Bone marrow (tissue), 2 donors: ENCODE results near the gene NPAS1.
"Not testable (repeated sequence)": the region's sequence is repeated elsewhere in the genome, so short reads cannot be mapped to it uniquely, and the experiment has no call there.

Source experiments
- DNase-seq, 2 donors: peaks; one replicate each; lab custom pipeline; 2025; lab: John Stamatoyannopoulos, UW

The NPAS1 gene

GRCh38 chr19:47078351-47078750, 58.7 kb downstream of the NPAS1 start:
- not testable (repeated sequence) for DNase-seq

GRCh38 chr19:47081095-47081494, 61.5 kb downstream of the NPAS1 start:
- DNase-seq: no peak

GRCh38 chr19:47082493-47082892, 62.9 kb downstream of the NPAS1 start:
- no peak for DNase-seq

GRCh38 chr19:47084879-47085439, 65.3 kb downstream of the NPAS1 start:
- no peak for DNase-seq

GRCh38 chr19:47086280-47086679, 66.6 kb downstream of the NPAS1 start:
- no peak for DNase-seq

- DNase-seq: no peak
Observed at GRCh38 chr19:47089767-47090350, 70.2 kb downstream of the NPAS1 start.

- DNase-seq: no peak
Observed at GRCh38 chr19:47093254-47093653, 73.6 kb downstream of the NPAS1 start.

- DNase-seq: no peak
Observed at GRCh38 chr19:47093841-47094240, 74.2 kb downstream of the NPAS1 start.

- no peak for DNase-seq
Observed at GRCh38 chr19:47094557-47095475, 75.2 kb downstream of the NPAS1 start.
